Stimulated activated CD8-positive, alpha-beta memory T cell treated with anti-CD3 and anti-CD28 coated beads, Interleukin-15, amount 100 ng/mL, for 24 hours (primary cell): Measurements from ENCODE around the gene GSTO2.

Experiments
- DNase-seq: peaks from one replicate; pipeline ENCODE4 v3.0.0-alpha.2; 2020; ENCODE audit warnings: low read depth

The GSTO2 gene

GRCh38 chr10:104308439-104308903, 39.5 kb downstream of the GSTO2 start:
- DNase-seq: no peak

GRCh38 chr10:104309980-104310978, 41.3 kb downstream of the GSTO2 start:
- DNase-seq: no peak

- no peak for DNase-seq
Observed at GRCh38 chr10:104311184-104311720, 42.3 kb downstream of the GSTO2 start.

GRCh38 chr10:104314591-104315485, 45.9 kb downstream of the GSTO2 start:
- DNase-seq: no peak

- DNase-seq: no peak
Observed at GRCh38 chr10:104315486-104315921, 46.5 kb downstream of the GSTO2 start.

- no peak for DNase-seq
Observed at GRCh38 chr10:104316321-104317099, 47.5 kb downstream of the GSTO2 start.

GRCh38 chr10:104317269-104317710, 48.3 kb downstream of the GSTO2 start:
- no peak for DNase-seq

GRCh38 chr10:104317726-104318299, 48.8 kb downstream of the GSTO2 start:
- no peak for DNase-seq

GRCh38 chr10:104318326-104318725, 49.3 kb downstream of the GSTO2 start:
- DNase-seq: no peak

GRCh38 chr10:104318810-104319741, 50.1 kb downstream of the GSTO2 start:
- DNase-seq: no peak

- no peak for DNase-seq
Observed at GRCh38 chr10:104321226-104321625, 52.2 kb downstream of the GSTO2 start.

GRCh38 chr10:104321725-104322415, 52.9 kb downstream of the GSTO2 start:
- no peak for DNase-seq

- DNase-seq: no peak
Observed at GRCh38 chr10:104322416-104322782, 53.4 kb downstream of the GSTO2 start.

- DNase-seq: no peak
Observed at GRCh38 chr10:104323085-104323484, 54.1 kb downstream of the GSTO2 start.

GRCh38 chr10:104323760-104324201, 54.8 kb downstream of the GSTO2 start:
- no peak for DNase-seq

- DNase-seq: no peak
Observed at GRCh38 chr10:104324221-104324686, 55.3 kb downstream of the GSTO2 start.

- no peak for DNase-seq
Observed at GRCh38 chr10:104324931-104325330, 55.9 kb downstream of the GSTO2 start.

GRCh38 chr10:104325436-104326435, 56.8 kb downstream of the GSTO2 start:
- no peak for DNase-seq
